Measurements from ENCODE around the gene CPSF3. TPM values are rescaled to one million over a fixed set of nuclear protein-coding genes. Genes with fewer than 3 reads are reported as not detected.

The CPSF3 gene
- total and polyA plus RNA-seq, 2 of the 13 experiments (the other 11 are each of a cell fraction or from before 2014, with no cell fraction given): 19.8 to 93.0 TPM

GRCh38 chr2:9380702-9381628 is 42.5 kb upstream of the CPSF3 start (continued):
- TF ChIP-seq ZNF503 (CRISPR knock-in tag; IDR thresholded peaks at IDR 0.05) (peak; percentile 76; the same call in 1 of the 2 replicates), ZFYVE20 (CRISPR knock-in tag; IDR thresholded peaks at IDR 0.05; ENCODE audit: borderline replicate concordance, low read depth) (no peak), CEBPG (CRISPR knock-in tag; IDR thresholded peaks at IDR 0.05) (peak; percentile 93), NCOR1 (IDR thresholded peaks at IDR 0.05; ENCODE audit: borderline replicate concordance, low read length) (no peak), ZBTB33 (CRISPR knock-in tag; IDR thresholded peaks at IDR 0.05) (peak; percentile 92), SIX1 (CRISPR knock-in tag; IDR thresholded peaks at IDR 0.05; ENCODE audit: borderline replicate concordance) (no peak), NFRKB (IDR thresholded peaks at IDR 0.05) (no peak), POGK (CRISPR knock-in tag; conservative IDR thresholded peaks at IDR 0.05) (no peak), FLYWCH1 (CRISPR knock-in tag; IDR thresholded peaks at IDR 0.05) (no peak), ZNF850 (CRISPR knock-in tag; conservative IDR thresholded peaks at IDR 0.05) (no peak), KDM6A (CRISPR knock-in tag; IDR thresholded peaks at IDR 0.05; ENCODE audit: low read depth) (no peak; the same call in none of the 2 replicates), ZFP36 (IDR thresholded peaks at IDR 0.05; ENCODE audit: borderline replicate concordance, low read depth, low read length, partially characterized antibody) (no peak), ZNF557 (CRISPR knock-in tag; IDR thresholded peaks at IDR 0.05) (no peak), THAP8 (CRISPR knock-in tag; IDR thresholded peaks at IDR 0.05; ENCODE audit: borderline replicate concordance) (no peak), ZNF280B (CRISPR knock-in tag; IDR thresholded peaks at IDR 0.05; ENCODE audit: borderline replicate concordance) (no peak), HNRNPLL (IDR thresholded peaks at IDR 0.05; ENCODE audit: low read depth, low read length, poor library complexity, severe bottlenecking) (no peak), JUN (CRISPR knock-in tag; IDR thresholded peaks at IDR 0.05) (no peak), ZNF136 (CRISPR knock-in tag; IDR thresholded peaks at IDR 0.05; ENCODE audit: low read depth) (no peak), CREB1 (IDR thresholded peaks at IDR 0.05) (no peak), CREB1 (CRISPR knock-in tag; IDR thresholded peaks at IDR 0.05) (no peak), ZBTB20 (CRISPR knock-in tag; IDR thresholded peaks at IDR 0.05; ENCODE audit: borderline replicate concordance, low read depth) (peak; percentile 52; the same call in 1 of the 2 replicates), MIER2 (CRISPR knock-in tag; IDR thresholded peaks at IDR 0.05) (no peak; the same call in 1 of the 2 replicates)
